ENCODE results near the gene DNAL1.
"Not testable (repeated sequence)": the region's sequence is repeated elsewhere in the genome, so short reads cannot be mapped to it uniquely, and the experiment has no call there.

The DNAL1 gene

DNA sequence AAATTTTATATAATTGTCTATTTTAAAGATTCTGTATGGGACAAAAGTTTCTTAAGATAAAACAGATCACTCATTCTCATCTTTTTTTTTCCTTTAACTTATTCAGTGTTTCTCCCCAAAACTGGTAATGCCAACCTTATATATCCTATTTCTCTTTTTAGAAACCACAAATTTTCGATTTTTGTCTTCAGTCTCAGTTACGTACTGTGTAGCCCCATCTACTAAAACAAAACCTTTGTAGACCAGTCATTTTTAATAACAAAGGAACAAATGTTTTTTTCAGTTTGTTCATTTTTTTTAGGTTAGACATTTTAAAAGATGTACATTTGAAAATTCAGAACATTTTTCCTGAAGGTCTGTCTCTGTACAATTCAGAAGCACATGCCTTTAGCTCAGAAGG is 51.2 kb downstream of the DNAL1 start:
- DNase-seq (ENCODE audit: low read depth): no peak
- TF ChIP-seq, protein P1, sequence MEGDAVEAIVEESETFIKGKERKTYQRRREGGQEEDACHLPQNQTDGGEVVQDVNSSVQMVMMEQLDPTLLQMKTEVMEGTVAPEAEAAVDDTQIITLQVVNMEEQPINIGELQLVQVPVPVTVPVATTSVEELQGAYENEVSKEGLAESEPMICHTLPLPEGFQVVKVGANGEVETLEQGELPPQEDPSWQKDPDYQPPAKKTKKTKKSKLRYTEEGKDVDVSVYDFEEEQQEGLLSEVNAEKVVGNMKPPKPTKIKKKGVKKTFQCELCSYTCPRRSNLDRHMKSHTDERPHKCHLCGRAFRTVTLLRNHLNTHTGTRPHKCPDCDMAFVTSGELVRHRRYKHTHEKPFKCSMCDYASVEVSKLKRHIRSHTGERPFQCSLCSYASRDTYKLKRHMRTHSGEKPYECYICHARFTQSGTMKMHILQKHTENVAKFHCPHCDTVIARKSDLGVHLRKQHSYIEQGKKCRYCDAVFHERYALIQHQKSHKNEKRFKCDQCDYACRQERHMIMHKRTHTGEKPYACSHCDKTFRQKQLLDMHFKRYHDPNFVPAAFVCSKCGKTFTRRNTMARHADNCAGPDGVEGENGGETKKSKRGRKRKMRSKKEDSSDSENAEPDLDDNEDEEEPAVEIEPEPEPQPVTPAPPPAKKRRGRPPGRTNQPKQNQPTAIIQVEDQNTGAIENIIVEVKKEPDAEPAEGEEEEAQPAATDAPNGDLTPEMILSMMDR (IDR thresholded peaks at IDR 0.05; ENCODE audit: insufficient read depth, low read depth, low read length, missing control alignments): no peak
- no peak overlapping the region for H3K4me3 ChIP-seq (ENCODE audit: low read length)

DNA sequence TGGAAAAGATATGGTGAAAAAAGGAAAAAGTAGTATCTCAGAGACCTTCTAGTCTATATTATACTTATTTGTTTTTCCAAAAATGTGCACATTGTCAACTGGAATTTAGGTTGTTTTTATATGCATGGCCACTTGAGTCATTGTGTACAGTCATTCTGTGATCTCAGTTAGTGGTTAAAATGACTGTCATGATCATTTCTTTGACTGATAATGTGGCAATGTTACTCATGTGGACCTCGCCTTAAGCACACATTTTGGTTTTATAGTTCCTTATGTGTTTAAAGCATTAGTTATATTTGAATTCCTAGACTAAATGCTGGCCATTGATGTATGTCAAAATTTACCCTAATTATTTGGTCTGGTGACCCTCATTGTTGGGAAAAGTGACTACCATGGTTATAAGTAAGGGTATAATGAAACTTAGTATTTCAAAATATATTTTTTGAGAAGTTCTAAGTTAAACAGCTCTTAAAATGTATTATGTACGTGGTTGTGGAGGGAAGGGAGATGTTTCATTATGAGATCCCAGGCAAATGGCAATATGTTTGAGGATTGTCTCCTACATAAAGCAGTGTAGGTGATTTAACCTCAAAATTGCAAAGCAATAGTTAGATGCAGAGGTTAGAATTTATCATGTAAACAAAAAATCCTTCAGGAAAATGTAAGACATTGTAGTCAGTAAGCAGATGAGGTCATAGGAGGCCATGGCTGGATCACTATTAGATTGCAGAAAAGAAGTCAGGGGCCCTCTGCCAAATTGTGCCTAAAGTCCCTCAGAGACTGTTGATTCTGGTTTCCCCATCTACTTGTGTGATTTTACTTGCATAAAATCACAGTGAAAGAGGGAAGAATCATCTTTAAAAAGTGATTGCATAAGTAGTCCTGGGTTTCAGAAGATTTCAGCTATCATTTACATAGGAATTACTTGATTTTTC is 51.9 kb downstream of the DNAL1 start:
- H3K4me3 ChIP-seq (ENCODE audit: low read length): no peak overlapping the region
- DNase-seq (ENCODE audit: low read depth): peak; percentile 83
- TF ChIP-seq, protein P1 (IDR thresholded peaks at IDR 0.05; ENCODE audit: insufficient read depth, low read depth, low read length, missing control alignments): no peak

DNA sequence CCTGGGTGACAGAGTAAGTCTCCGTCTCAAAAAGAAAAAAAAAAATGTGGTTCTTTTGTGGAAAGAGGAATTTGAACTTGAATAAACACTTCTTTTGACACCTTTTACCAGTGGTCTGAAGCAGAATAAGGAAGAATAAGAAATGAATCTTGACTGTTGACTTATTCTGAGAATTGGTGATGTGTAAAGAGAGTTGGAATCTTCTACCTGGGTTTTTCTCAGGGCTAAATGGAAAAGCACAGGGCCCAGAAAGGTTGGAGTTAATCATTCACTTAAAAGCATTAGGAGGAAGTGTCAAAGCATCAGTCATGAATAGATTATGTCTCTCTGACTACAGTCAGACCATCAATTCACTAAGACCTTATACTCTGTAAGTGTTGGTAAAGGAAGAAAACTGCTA is 55.5 kb downstream of the DNAL1 start:
- TF ChIP-seq, protein P1 (IDR thresholded peaks at IDR 0.05; ENCODE audit: insufficient read depth, low read depth, low read length, missing control alignments): no peak
- no peak for DNase-seq (ENCODE audit: low read depth)
- no peak overlapping the region for H3K4me3 ChIP-seq (ENCODE audit: low read length)

DNA sequence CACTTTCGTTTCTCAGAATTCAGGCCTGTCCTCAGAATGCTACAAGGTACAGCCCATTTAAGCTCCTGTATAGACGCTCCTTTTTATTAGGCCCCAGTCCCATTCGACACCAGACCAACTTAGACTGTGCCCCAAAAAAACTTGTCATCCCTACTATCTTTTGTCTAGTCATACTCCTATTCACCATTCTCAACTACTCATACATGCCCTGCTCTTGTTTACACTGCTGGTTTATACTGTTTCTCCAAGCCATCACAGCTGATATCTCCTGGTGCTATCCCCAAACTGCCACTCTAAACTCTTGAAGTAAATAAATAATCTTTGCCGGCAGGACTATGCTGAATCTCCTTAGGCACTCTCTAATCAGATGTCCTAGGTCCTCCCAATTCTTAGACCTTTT is 63.3 kb downstream of the DNAL1 start:
- DNase-seq (ENCODE audit: low read depth); H3K4me3 ChIP-seq (ENCODE audit: low read length): not testable (repeated sequence)

DNA sequence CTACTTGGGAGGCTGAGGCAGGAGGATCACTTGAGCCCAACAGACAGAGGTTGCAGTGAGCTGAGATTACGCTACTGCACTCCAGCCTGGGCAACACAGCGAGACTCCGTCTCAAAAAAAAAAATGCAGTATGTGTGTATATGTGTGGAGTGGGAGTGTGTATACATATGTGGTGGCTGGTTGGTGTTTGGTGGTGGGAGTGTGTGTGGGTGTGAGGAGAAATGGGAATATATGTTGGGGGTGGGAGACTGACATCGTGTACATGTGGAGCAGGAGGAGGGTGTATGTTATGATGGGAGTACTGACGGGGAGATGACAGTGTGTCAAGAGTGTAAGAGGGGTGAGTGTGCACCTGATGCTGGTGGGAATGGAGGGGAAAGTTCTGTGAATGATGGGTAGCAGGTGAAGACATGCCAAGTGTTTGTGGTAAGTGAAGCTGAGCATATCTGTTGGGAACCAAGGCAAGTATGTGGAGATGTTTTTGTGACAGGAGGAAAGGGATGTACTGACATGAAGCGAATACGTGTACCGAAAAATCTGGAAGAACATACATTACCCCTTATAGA is 65.2 kb downstream of the DNAL1 start:
- no peak overlapping the region for H3K4me3 ChIP-seq (ENCODE audit: low read length)
- TF ChIP-seq, protein P1 (IDR thresholded peaks at IDR 0.05; ENCODE audit: insufficient read depth, low read depth, low read length, missing control alignments): no peak
- DNase-seq (ENCODE audit: low read depth): no peak

DNA sequence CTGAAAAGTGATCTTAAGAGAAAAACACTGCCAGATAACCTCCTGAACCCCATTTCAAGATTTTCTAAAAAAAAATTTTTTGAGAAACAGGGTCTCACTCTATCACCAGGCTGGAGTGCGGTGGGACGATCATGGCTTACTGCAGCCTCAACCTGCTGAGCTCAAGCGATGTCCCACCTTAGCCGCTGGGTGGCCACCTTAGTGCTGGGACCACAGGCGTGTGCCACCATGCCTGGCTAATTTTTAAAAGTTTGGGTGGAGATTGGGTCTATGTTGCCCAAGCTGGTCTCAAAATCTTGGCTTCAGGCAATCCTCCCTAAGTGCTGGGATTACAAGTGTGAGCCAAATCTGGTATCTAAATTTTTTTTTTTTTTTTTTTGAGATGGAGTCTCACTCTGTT is 66.0 kb downstream of the DNAL1 start:
- TF ChIP-seq, protein P1 (IDR thresholded peaks at IDR 0.05; ENCODE audit: insufficient read depth, low read depth, low read length, missing control alignments): no peak
- no peak for DNase-seq (ENCODE audit: low read depth)
- no peak overlapping the region for H3K4me3 ChIP-seq (ENCODE audit: low read length)

DNA sequence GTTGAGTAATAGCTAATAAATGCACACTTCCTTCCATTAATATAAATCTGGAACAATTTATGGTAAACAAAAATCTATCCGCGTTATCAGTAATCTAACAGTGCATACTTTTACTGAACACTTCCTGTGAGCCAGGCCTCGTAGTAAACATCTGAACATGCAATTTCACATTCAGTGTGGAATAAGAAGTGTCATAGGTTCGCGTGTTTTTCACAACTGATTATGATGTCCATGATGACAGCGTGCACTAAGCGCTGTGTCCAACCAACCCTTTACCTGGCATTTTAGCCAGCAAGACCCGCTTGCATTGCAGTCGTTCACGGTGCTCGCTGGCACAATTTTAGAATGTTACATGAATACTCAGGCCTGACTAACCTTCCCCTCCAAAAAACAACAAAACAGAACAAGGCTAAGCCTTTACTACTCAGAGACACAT is 67.3 kb downstream of the DNAL1 start:
- TF ChIP-seq, protein P1 (IDR thresholded peaks at IDR 0.05; ENCODE audit: insufficient read depth, low read depth, low read length, missing control alignments): no peak
- DNase-seq (ENCODE audit: low read depth): no peak
- peak overlapping the region; percentile 75 for H3K4me3 ChIP-seq (ENCODE audit: low read length)
